HG03558 (cell line): ENCODE data around the gene GREB1.

Experiments used
- ATAC-seq: cut with Tn5 transposase; IDR thresholded peaks from one replicate; pipeline ENCODE4 v1.9.1; 2021; ENCODE audit warnings: moderate number of reproducible peaks; ENCODE audit not compliant: unreplicated experiment; ENCODE audit errors: extremely low read depth

The GREB1 gene

GRCh38 chr2:11509657-11510360, 24.0 kb upstream of the GREB1 start:
- no peak for ATAC-seq

GRCh38 chr2:11512431-11512830, 21.4 kb upstream of the GREB1 start:
- ATAC-seq, result no peak

- no peak for ATAC-seq
Observed at GRCh38 chr2:11513319-11513718, 20.5 kb upstream of the GREB1 start.

- no peak for ATAC-seq
Observed at GRCh38 chr2:11514081-11514730, 19.6 kb upstream of the GREB1 start.

GRCh38 chr2:11514904-11515303, 18.9 kb upstream of the GREB1 start:
- ATAC-seq, result no peak

GRCh38 chr2:11515490-11515981, 18.3 kb upstream of the GREB1 start:
- ATAC-seq, result no peak

- no peak for ATAC-seq
Observed at GRCh38 chr2:11516984-11517648, 16.7 kb upstream of the GREB1 start.

GRCh38 chr2:11517906-11518305, 15.9 kb upstream of the GREB1 start:
- ATAC-seq, result no peak

- ATAC-seq, result no peak
Observed at GRCh38 chr2:11520092-11520693, 13.7 kb upstream of the GREB1 start.

GRCh38 chr2:11521775-11522174, 12.1 kb upstream of the GREB1 start:
- no peak for ATAC-seq

GRCh38 chr2:11524470-11524869, 9.4 kb upstream of the GREB1 start:
- no peak for ATAC-seq

GRCh38 chr2:11525762-11526161, 8.1 kb upstream of the GREB1 start:
- no peak for ATAC-seq

- no peak for ATAC-seq
Observed at GRCh38 chr2:11527001-11527400, 6.8 kb upstream of the GREB1 start.

GRCh38 chr2:11528228-11528627, 5.6 kb upstream of the GREB1 start:
- ATAC-seq, result no peak

GRCh38 chr2:11530864-11531465, 2.9 kb upstream of the GREB1 start:
- no peak for ATAC-seq

GRCh38 chr2:11532416-11533055, 1.3 kb upstream of the GREB1 start:
- ATAC-seq, result no peak

- ATAC-seq, result no peak
Observed at GRCh38 chr2:11534071-11534745, 363 bp downstream of the GREB1 start.

GRCh38 chr2:11534746-11535484, 1.1 kb downstream of the GREB1 start:
- no peak for ATAC-seq

GRCh38 chr2:11535899-11536344, 2.1 kb downstream of the GREB1 start:
- no peak for ATAC-seq
